T-helper 2 cell treated with Interferon-gamma antibody and Interleukin-4, amounts not matched to agents 100 ng/mL and 5 ng/mL, for 36 hours (primary cell): Measurements from ENCODE around the gene ADCY5. TPM values are rescaled to one million over a fixed set of nuclear protein-coding genes. Genes with fewer than 3 reads are reported as not detected.

Experiments
- intact Hi-C: fragments of 100-400 bp; cut with micrococcal nuclease; formaldehyde crosslinking; loops from one replicate; pipeline ENCODE4 v1.15.1; 2023
- total RNA-seq: library from RNA; stranded (reverse); gene quantifications from 2 replicates; pipeline ENCODE4 v1.2.3, GENCODE V29; 2022

Gene ADCY5
- total RNA-seq, 1 donor from 2014 or later, result not detected

DNA sequence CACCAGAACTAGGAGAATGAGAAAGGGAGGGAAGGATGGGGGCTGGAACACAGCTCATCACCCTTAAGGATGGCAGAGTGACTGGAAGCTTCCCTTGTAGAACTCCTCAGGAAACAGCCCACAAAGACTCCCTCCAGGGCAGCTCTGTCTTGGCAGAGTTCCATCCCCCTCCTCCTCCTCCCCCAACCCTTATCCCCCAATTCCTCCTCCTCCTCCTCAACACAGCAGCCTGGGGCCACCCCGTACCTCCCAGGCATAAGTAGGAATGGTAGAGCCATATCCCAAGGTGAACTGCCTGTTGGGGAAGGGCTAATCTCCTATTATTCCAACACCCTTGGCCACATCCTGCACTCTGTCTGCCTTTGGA lies 38.8 kb downstream of the ADCY5 start:
- intact Hi-C loops, result no loop called here

DNA sequence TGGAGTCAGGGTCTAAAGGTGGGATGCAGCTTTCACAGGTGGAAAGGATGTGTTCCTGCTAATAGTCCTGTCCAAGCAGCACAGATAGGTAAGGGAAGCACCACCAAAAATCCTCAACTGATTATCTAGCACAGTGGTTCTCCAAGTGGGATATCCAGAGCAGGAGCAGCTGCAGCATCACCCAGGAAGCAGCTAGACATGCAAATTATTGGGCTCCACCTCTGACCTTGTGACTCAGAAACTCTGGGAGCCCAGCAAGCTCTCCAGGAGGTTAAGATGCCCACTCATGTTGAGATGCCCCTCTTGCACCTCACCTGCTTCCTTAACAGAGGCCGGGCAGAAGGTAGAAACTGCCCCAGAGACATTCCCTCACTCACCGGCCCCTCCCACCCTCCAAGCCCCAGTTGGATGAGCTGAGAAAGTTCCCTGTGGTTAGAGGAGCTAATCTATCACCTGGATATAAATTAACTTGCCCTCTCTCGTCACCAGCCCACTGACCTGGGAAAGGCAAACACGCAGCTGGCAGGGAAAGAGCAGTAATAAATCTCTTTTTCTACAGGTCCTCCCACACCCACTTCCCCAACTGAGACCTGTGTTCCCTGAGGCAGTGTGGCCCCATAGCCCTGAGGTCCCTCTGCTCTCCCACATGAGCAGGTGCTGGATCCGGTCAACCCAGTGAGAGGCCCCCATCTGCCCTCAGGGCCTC lies 39.3 kb downstream of the ADCY5 start:
- intact Hi-C loops, result no loop called here

DNA sequence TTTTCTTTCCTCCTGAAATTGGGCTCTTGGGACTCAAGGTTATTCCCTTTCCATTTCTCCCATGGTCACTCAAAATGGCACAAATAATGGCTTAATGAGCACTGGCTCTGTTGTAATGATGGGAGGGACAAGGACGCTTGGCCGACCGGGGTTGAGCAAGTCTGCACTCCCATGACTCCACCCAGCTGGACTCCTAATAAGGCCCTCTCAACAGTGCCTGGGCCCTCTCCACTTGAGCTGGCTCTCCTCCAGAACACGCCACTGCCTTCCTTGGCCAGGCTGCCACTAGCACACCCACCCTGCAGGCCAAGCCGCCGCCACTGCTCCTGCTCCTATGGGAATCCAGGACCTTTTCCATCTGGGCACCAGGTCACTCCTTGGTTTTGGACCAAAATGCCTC lies 42.3 kb downstream of the ADCY5 start:
- intact Hi-C loops, result no loop called here

DNA sequence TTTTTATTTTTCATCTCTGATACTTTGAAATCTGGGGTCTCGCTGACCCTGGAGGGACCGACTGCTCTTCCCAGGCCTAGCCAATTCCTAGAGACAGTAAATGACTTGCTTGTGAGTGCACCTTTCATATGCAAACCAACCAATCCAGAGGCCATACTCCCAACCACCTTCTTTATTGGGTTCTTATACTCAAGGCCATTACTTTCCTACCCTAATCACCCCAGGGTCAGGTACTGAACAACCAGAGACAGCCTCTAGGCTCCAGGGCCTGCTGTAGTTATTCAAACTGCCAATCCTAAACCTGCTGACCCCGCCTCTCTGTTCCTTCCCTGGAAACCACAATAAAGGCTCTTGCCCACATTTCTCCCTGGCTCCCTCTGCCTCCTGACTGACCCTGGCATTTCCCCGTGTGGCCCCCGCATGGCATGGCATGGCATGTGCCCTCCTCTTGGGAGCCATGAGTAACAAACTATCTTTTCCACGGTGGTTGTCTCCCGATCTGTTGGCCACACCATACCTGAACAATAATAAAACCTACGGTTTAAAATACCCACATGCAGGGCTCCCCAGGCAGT lies 42.9 kb downstream of the ADCY5 start:
- intact Hi-C loops, result no loop called here

DNA sequence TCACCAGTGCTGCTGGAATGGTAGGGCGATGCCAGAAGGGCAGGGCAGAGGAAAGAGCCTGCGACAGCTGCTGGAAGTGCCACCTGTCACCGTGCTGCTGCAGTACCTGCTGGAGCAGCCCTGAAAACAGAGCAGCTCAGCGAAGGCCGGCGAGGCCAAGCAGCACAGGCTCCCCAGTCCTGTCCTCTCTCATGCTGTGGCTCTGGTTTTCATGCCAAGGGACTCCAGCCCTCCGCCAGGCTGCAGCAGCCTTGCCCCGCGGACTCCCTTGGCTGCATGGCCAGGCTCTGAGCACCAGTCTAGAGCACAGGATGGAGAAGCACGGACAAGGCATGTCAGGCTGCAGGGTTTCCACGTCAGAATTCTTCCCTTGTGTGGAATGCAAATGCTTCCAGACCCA lies 43.9 kb downstream of the ADCY5 start:
- intact Hi-C loops, result no loop called here

DNA sequence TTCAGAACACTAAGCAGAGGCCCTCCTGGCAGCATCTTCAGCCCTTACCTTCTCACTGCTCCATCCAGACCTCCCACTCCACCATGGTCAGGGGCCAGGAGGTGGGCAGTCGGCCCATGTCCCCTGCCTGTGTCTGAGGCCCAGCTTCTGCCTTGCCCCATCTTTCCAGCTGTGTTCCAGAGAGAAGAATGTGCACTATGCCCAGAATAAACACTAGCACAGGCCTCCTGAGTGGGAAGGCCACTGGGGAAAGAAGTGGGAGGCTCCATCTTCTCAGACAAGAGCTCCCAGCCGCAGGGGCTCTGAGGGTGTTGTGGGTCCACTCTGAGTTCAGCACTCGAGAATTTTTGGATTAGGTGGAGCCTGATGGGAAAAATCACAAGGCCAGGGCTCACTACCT lies 44.5 kb downstream of the ADCY5 start:
- intact Hi-C loops, result no loop called here

DNA sequence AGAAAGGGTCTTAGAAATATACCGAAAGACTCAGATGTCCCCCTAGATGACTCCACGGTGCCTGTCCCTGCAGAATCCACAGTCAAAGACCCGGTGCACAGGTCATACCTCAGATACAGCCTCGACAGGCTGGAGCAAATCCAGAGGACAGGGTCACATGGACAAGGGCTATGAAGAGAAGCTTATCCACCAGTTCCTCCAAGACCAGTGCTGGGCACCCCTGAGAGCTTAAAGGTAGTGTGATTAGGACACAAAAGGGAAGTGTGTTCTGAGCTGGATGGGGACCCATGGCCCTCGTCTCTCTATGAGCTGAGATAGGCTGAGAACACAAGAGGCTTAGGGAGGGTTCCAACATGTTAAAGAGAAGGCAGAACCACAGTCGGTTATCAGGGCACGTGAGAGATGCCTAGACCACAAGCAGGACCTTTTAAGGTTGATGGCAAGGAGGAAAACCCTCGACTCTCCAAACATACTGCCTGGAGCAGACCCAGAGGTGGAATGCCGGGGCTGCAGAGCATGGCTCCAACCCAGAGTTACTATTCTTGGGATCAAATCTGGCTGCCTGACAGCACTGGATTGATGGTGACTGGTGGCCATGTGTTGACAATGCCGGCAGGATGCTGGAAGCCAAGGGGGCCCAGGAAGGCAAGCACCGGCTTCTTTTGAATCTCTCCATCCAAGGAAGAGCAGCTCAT lies 46.9 kb downstream of the ADCY5 start:
- intact Hi-C loops, result no loop called here

DNA sequence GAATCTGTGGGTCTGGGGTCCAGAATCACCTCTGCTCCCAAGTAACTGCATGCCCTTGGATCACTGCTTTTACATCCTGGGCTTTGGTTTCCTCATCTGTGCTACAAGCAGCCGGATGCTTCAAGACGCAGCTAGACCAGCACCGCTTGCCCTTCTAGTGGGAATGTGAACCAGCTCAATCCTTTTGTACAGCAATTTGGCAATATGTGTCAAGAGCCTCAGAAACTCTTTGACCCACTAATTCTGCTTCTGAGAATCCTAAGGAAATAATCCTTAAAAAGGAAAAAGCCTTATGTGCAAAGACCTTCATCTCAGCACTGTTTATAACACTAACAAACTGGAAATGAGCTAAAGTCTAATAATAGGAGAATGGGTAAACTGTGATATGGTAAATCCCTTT lies 48.7 kb downstream of the ADCY5 start:
- intact Hi-C loops, result no loop called here

DNA sequence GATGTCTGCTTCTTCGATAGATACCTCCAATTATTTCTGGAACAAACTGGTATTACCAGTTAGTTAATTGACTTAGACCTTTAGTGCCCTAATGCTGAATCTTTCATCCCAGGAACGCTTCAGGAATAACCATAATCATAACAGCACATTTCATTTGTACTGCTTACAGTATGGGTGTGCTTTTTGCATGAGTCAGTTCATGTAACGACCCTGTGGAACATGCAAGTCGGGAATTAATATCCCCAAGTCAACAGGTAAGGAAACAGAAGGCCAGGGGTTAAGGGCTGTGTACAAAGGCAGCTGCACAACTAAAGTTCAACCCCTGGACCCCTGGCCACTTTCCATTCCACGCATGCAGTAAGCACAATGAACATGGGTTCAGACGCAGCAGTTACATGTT lies 49.2 kb downstream of the ADCY5 start:
- intact Hi-C loops, result no loop called here

DNA sequence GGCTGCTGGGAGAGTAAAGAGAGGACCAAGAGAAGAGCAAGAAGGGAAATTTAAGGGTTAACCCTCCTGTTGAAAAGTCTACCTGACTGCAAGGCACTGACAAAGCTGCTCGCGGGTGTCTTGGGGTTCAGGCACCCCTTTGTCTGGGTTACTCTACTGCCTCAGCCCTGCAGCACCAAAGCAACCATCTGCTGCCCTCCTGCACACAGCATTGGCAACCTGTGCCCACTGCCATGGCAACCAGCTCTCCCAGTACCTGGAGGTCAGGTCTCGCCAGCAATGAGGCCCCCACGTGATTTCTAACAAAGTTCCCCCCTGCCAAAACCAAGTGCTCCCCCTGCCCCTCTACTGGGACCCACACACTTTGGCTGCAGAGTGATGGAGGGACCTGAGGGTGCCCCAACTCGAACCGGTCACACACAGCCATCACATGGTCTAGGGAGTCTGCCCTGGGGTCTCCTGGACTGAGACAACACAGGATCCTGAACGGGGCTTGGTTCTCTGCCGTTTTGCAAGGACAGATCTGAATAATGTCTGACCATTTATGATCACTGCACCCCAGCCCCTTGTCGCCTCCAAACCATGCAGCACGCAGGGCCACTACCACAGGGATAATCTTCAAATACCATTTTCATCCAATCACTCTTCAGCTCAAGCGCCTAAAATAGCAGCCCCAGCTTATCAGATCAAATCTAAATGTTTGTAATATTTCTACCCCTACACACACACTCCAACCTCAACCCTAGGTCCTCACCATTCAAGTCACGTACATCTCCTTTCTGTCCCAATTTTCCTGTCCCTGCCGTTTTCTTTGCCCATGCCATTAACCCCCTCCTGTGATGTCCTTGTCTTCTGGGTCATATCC lies 50.7 kb downstream of the ADCY5 start:
- intact Hi-C loops, result no loop called here

DNA sequence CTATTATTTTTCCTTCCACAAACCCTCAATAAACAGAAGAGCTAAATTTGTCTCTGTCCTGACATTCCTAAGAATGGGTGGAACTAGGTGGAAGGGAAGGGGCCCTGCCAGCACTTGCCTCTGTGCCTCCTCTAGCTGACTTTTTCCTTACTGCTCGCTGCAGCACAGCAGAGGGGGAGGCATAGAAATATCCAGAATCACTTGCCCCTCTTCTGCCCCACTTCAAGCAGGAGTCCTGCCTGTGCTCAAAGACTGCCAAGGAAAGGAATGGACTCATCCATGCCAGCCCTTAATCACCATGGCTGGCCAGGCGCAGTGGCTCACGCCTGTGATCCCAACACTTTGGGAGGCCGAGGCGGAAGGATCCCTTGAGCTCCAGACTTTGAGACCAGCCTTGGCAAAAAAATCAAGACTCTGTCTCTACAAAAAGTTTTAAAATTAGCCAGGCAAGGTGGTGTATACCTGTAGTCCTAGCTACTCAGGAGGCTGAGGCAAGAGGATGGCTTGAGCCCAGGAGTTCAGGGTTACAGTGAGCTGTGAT lies 51.8 kb downstream of the ADCY5 start:
- intact Hi-C loops, result no loop called here

DNA sequence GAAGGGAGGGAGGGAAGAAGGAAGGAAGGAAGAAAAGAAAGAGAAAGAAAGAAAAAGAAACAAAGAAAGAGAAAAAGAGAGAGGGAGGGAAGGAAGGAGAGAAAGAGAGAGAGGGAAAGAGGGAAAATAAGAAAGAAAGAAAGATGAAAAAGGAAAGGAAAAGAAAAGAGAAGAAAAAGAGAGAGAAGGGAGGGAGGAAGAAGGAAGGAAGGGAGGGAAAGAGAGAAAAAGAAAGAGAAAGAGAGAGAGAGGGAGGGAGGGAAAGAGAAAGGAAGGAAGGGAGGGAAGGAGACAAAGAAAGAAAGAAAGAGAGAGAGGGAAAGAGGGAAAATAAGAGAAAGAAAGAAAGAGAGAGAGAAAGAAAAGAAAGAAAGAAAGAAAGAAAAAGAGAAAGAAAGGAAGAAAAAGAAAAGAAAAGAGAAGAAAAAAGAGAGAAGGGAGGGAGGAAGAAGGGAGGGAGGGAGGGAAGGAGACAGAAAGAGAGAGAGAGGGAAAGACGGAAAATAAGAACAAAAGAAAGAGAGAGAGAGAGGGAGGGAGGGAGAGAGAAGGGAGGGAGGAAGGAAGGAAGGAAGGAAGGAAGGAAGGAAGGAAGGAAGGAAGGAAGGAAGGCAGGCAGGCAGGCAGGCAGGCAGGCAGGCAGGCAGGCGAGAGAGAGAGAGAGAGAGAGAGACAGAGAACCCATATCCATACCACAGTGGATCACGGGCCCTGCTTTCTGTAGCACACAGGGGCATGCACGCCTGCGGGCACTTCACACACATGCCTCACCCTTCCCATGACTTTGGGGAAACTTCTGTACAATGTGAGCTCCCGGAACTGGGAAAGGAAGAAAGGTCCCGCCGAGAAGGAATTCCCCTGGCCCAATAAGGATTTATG lies 52.5 kb downstream of the ADCY5 start:
- intact Hi-C loops, result no loop called here

DNA sequence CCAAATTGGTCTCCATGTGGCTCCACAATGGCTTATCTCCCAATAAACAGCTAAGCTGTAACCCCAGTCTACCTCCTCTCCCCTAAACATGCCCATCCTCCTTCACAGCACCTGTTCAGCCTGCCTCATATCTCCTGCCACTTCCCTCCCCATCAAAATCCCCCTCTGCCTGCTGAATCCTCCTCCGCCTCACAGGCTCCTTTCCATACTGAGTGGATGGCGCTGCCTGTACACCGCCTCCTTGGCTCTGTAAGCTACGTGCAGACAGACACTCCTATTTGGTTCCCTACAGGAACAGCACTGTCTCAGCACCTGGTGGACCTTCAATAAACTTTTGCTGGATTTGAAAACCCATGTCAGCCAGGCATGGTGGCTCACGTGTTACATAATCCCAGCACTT lies 53.7 kb downstream of the ADCY5 start:
- intact Hi-C loops, result no loop called here

DNA sequence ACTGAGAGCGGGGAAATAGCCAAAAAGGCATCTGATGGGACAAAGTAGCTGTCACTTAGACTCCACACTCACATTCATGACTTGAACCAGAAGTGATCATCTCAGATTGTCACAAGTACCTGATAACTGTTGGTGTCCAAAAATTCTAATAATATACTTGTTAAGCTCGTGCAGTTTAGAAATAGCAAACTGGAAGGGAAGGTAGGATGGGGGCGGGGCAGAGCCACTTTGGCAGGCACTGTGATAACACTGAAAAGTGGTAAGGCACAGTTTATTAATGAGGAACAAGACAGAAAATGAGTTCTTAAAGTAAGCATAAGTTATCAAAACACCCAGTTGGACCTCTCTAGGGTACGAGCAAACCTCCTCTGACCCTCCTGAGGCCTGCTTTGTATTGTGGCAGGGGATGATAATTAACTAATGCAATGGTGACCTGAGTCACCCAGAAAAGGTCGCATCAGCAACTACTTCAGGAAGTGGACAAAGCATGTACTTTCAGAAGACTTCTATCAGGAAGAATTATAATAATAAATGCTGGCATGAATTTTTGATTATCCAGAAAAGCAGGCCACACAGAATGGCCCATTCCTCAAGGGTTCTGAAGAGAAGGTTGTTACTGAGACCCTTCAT lies 54.4 kb downstream of the ADCY5 start:
- intact Hi-C loops, result no loop called here

DNA sequence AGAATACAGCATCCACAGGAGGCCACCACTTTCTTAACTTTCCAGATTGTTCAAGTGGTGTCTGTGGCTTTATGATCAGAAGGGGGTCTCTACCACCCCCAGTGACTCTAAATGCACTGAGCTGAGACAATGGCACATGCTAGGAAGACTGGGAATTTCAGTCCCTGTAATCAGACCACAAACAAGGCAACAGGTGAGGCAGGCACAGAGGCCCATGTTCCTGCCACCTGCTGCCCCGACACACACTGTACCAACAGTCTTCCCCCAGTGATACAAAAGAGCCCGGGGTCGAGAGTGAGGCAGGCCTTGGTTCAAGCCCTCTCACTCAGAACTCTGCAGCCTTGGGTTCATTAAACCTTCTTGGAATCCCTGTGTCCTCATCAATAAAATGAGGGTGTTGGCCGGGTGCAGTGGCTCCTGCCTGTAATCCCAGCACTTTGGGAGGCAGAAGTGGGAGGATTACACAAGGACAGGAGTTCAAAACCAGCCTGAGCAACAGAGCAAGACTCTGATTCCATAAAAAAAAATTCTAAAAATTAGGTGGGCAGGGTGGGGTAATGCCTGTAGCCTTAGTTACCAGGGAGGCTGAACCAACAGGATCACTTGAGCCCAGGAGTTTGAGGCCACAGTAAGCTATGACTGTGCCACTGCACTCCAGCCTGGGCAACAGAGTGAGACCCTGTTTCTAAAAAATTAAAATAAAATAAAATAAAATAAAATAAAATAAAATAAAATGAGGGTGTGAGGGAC lies 55.8 kb downstream of the ADCY5 start:
- intact Hi-C loops, result no loop called here

DNA sequence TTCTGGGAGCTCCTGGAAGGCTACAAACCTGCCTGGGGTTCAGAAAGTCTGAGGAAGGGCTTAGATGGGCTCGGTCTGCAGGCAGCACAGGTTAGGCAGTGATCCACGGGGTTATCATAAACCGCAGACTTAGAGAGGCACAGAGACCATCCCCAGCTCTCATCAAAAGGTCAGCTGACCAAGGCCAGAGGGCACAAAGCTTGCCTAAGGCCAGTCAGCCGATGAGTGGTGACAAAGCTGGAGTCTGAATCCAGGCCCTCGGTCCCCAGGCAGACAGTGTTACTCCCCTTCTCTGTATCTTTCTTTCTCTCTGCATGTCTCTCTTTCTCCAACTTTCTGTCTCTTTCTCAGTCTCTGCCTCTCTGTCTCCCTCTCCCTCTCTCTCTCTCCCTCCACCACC lies 56.5 kb downstream of the ADCY5 start:
- intact Hi-C loops, result no loop called here

DNA sequence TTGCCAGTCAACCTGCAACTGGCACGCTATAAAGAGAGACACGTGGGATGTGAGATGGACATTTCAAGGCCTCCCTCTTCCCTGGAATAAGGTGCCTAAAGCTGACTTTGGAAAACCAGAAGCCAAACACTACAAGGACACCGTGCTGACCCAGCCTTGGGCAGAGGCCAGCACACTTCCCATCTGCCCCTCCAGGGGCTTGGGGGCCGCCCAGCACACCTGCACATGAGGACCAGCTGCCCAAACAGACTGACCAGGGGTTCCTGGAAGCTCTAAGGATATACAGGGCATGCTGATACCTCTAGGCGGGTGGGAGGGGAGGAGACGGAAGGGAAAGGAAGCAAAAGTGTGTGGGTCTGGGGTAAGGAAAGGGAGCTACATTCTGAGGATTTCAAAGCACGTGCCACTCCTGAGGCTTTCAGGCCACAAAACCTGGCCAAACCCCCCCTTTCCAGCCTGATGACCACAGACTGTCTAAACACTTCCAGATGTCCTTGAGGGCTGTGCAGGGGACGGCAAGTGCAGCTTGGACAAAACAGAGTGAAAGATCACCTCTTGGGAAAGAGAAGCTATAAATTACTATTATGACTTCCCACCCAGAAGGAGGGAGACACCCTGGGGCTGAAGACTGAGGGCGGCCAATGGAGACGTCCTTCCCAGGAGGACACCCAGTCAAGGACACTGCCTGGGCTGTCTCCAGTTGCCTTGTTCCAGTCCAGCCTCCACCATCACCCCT lies 57.9 kb downstream of the ADCY5 start:
- intact Hi-C loops, result no loop called here

DNA sequence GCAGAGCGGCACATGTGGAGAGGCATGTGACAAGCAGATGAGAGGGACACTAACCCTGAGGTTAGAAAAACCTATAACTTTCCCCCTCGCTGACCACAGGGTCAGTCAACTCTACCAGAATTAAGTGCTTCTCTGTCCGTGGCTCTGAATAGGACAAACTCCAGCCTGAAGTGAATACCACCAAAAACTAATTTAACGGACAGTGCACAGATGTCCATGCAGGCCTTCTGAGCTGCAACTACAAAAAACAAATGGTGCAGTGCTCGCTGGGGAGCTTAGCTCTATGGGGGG lies 59.3 kb downstream of the ADCY5 start:
- intact Hi-C loops, result no loop called here
